ENCODE measurements around the gene EPHA4. TPM values are rescaled to one million over a fixed set of nuclear protein-coding genes. Genes with fewer than 3 reads are reported as not detected.
A peak's percentile ranks its signal among the peaks of the same experiment; 100 is the strongest.

EPHA4 gene
- total RNA-seq, 2 experiments from 2014 or later = 11.7 to 11.8 TPM

DNA sequence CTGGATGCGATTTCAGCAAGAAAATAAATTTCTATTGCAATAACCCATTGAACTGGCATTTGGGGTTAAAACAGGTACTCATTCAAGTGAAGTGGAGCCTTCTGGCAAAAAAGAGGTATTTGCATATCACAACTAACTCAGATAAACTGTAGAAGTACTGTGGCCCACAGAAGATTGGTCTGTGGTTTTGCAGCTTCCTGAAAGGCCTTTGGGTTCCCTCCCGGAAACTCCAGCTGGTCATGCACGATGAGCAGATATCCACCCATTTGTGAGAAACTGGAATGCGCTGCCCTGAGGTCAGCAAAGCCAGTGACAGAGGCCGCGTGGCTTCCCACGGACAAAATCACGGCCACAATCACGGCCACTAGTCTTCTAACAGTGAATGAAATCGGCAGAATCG is 106.3 kb downstream of the EPHA4 start:
- no peaks in the 10 kb centered on the region for H3K27me3 Mint-ChIP-seq
- H3K36me3 Mint-ChIP-seq (ENCODE audit: low read depth) = peaks cover 2% of the 10 kb centered on the region
- H3K9me3 Mint-ChIP-seq = no peaks in the 10 kb centered on the region
- DNase-seq = peak; percentile 18
- POLR2A ChIA-PET = interaction anchor here (1.3 kb wide), 1 partner anchor 52 kb away, joined by 4 read pairs; no protein-coding TSS in a partner anchor
- no peak overlapping the region for H3K27ac Mint-ChIP-seq
- H3K4me1 Mint-ChIP-seq = peaks cover 35% of the 10 kb centered on the region
- CTCF ChIA-PET = no interaction called here
- H3K4me3 Mint-ChIP-seq = no peak overlapping the region

DNA sequence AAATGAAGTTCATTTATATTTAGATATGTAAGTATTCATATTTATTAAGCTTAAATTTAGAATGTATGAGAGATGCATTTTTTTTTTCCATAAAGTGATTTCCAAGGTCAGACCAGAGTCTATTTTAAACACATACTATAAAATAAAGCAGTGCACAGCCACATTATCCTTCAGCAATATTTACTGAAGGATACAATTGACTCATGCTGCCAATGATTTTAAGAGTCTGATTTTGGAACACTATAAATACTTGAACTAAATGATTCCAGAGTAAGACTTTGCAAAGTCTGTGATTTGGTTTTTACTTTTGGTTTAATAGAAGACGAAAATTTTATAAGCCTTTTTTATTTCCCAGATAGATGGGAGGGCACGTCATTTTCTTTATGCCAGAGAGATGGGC is 107.1 kb downstream of the EPHA4 start:
- no peak overlapping the region for H3K27ac Mint-ChIP-seq
- H3K36me3 Mint-ChIP-seq (ENCODE audit: low read depth) = peaks cover 2% of the 10 kb centered on the region
- H3K4me3 Mint-ChIP-seq = no peak overlapping the region
- CTCF ChIA-PET = interaction anchor here (1.5 kb wide), 1 partner anchor 53 kb away, joined by 5 read pairs; no protein-coding TSS in a partner anchor
- peaks cover 35% of the 10 kb centered on the region for H3K4me1 Mint-ChIP-seq
- DNase-seq = no peak
- H3K27me3 Mint-ChIP-seq = peaks cover 3% of the 10 kb centered on the region
- POLR2A ChIA-PET = interaction anchor here (1.3 to 1.7 kb wide), 2 partner anchors 53 kb away, joined by 4 to 5 read pairs; no protein-coding TSS in a partner anchor
- no peaks in the 10 kb centered on the region for H3K9me3 Mint-ChIP-seq

DNA sequence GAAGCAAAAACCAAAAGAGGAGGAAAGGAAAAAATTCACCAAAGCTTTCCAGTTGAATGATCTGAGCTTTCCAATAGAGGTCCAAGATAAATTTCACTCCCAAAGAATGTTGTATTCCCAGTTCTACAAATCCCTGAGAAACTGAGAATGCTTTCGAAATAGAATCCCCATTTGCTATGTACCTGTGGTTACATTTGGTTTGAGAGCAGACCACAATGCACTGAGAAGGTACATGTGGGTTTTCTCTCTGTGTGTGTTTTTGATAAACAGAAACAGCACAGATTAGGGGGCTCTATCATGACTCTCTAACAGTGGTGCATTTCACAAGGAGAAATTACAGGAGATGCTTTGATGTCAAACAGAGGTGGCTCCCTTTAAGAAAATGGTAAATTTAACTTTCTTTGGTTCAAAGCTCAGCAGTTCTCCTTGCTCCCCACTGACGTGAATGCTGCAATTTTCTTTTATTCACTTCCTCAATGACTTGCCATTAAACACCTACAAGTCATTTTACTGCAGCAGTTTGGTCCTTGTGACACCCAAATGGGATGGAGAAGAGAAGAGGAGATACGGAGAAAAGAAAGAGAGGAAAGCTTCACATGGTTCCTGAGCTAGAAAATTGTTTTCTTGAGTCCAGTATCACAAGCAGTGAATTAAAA is 108.7 kb downstream of the EPHA4 start:
- Mint-ChIP-seq H3K4me1 (peaks cover 35% of the 10 kb centered on the region), H3K27me3 (peaks cover 3% of the 10 kb centered on the region), H3K4me3 (no peak overlapping the region), H3K27ac (no peak overlapping the region), H3K36me3 (ENCODE audit: low read depth) (peaks cover 2% of the 10 kb centered on the region), H3K9me3 (no peaks in the 10 kb centered on the region)
- CTCF ChIA-PET = no interaction called here
- no peak for DNase-seq
- POLR2A ChIA-PET = interaction anchor here (1.7 kb wide), 1 partner anchor 55 kb away, joined by 5 read pairs; no protein-coding TSS in a partner anchor

DNA sequence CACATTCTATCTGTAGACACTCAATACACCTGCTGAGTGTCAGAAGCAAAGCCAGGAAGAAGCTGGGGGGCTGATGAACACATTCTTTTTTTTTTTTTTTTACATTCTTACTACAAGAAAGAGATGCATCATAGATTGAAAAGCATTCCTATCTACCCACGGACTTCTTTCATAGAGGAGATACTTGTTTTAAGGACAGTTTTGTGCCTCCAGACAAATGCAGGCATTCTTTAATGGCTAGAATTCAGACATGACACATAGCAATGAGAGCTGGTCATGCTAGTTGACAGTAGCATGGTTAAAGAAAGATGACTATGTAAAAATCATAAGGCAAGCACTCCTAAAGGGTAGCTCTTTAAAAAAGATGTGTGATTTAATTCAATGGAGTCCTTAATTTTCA is 110.2 kb downstream of the EPHA4 start:
- CTCF ChIA-PET = no interaction called here
- Mint-ChIP-seq H3K4me1 (peaks cover 35% of the 10 kb centered on the region), H3K27me3 (peaks cover 3% of the 10 kb centered on the region), H3K27ac (no peak overlapping the region), H3K4me3 (no peak overlapping the region), H3K9me3 (no peaks in the 10 kb centered on the region), H3K36me3 (ENCODE audit: low read depth) (peaks cover 2% of the 10 kb centered on the region)
- no peak for DNase-seq
- POLR2A ChIA-PET = no interaction called here

DNA sequence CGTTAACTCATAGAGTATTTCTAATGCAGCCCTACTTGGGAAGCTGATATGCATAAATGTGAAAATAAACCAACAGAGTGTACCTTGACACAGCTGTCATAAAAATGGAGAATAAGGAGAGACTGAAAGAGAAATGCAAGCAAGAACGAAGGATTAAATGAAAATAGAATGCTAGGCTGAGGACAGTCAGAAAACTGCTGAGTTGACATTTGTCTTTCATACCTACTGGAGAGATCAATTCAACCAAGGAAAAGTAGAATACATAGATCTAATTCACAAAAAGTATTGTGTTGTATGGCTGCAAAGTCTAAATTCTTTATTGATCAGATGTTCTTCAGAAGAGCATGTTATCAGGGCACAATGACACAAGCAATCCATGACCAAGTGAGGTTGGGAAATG is 112.0 kb downstream of the EPHA4 start:
- peaks cover 5% of the 10 kb centered on the region for H3K36me3 Mint-ChIP-seq (ENCODE audit: low read depth)
- no peak for DNase-seq
- no peaks in the 10 kb centered on the region for H3K9me3 Mint-ChIP-seq
- no peak overlapping the region for H3K27ac Mint-ChIP-seq
- POLR2A ChIA-PET = no interaction called here
- H3K27me3 Mint-ChIP-seq = peaks cover 3% of the 10 kb centered on the region
- CTCF ChIA-PET = no interaction called here
- peaks cover 20% of the 10 kb centered on the region for H3K4me1 Mint-ChIP-seq
- H3K4me3 Mint-ChIP-seq = no peak overlapping the region

DNA sequence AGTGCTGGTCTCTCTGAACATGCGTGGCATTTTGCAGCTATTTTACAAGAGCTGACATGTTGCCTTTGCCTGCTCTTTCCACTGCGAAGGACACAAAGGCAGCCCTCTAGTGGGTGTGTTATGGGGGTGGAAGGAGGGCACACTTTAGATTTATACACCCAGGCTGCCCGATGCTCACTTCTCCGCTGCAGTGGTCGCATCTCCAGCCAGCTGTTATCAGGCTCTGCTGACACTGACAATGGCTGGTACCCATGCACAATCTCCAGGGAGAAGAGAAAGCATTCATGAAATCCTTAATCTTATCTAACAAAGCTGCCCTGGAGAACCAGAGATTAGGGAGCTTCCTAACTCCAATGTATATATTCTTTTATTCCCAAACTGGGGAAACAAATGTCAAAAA is 113.5 kb downstream of the EPHA4 start:
- no peak for DNase-seq
- H3K4me3 Mint-ChIP-seq = no peak overlapping the region
- ChIA-PET CTCF (no interaction called here), POLR2A (no interaction called here)
- no peaks in the 10 kb centered on the region for H3K9me3 Mint-ChIP-seq
- H3K4me1 Mint-ChIP-seq = peaks cover 9% of the 10 kb centered on the region
- H3K36me3 Mint-ChIP-seq (ENCODE audit: low read depth) = peaks cover 8% of the 10 kb centered on the region
- peaks cover 3% of the 10 kb centered on the region for H3K27me3 Mint-ChIP-seq
- no peak overlapping the region for H3K27ac Mint-ChIP-seq

DNA sequence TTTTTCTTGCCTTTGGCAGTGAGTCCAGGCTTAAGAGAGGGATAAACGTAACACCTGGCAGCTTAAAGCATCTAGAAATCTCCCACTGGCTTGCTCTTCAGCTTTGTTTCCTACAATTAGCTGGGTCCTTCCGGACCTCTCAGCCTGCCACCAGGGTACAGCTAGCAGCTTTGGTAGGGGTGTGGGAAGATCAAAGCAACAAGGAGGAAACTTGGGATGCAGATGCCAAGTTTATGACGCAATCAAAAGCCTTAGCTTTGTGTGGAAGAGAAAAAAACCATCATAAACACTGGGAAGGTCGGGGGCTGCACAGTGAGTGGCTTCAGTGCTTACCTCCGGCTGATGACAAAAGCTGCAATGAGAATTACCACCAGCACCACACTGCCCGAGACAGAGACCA is 116.9 kb downstream of the EPHA4 start:
- Mint-ChIP-seq H3K27ac (no peak overlapping the region), H3K36me3 (ENCODE audit: low read depth) (peaks cover 8% of the 10 kb centered on the region), H3K27me3 (peaks cover 3% of the 10 kb centered on the region), H3K4me1 (no peaks in the 10 kb centered on the region), H3K4me3 (no peak overlapping the region), H3K9me3 (no peaks in the 10 kb centered on the region)
- DNase-seq = no peak
- POLR2A ChIA-PET = interaction anchor here (0.7 kb wide), 1 partner anchor 63 kb away, joined by 3 read pairs; no protein-coding TSS in a partner anchor
- CTCF ChIA-PET = no interaction called here

DNA sequence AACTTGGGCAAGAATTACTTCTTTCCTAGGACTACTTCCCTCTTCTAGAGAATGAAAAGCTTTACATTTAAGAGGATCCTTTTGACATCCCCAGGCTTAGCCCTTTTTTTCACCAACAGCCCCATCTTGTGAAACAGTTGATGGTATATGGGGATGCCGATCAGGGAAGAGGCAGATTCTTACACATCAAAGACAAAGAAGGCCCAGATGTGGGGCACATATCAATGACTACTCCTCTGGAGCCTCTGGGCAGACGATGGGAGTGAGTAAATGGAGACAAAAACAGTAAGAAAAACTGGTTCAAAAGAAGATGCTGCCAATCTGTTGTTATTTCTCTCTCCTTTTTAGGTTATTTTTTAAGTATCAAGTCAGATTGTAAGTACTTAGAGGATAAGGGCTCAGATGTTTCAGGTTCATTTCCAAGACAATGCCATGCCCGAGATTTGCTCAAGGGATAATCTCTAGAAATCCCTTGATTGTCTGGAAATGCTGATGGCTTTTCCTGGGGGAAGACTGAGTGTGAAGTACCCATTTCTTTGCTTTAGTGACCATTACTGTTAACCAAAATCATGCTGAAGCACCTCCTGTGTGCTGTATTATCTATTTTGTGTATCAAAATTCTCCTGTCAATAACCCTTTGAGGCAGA is 117.5 kb downstream of the EPHA4 start:
- ChIA-PET CTCF (no interaction called here), POLR2A (interaction anchor here (0.7 kb wide), 1 partner anchor 63 kb away, joined by 3 read pairs; no protein-coding TSS in a partner anchor)
- Mint-ChIP-seq H3K27ac (peak overlapping the region; percentile 26), H3K4me3 (no peak overlapping the region), H3K9me3 (no peaks in the 10 kb centered on the region), H3K36me3 (ENCODE audit: low read depth) (peaks cover 8% of the 10 kb centered on the region), H3K4me1 (no peaks in the 10 kb centered on the region), H3K27me3 (no peaks in the 10 kb centered on the region)
- no peak for DNase-seq

DNA sequence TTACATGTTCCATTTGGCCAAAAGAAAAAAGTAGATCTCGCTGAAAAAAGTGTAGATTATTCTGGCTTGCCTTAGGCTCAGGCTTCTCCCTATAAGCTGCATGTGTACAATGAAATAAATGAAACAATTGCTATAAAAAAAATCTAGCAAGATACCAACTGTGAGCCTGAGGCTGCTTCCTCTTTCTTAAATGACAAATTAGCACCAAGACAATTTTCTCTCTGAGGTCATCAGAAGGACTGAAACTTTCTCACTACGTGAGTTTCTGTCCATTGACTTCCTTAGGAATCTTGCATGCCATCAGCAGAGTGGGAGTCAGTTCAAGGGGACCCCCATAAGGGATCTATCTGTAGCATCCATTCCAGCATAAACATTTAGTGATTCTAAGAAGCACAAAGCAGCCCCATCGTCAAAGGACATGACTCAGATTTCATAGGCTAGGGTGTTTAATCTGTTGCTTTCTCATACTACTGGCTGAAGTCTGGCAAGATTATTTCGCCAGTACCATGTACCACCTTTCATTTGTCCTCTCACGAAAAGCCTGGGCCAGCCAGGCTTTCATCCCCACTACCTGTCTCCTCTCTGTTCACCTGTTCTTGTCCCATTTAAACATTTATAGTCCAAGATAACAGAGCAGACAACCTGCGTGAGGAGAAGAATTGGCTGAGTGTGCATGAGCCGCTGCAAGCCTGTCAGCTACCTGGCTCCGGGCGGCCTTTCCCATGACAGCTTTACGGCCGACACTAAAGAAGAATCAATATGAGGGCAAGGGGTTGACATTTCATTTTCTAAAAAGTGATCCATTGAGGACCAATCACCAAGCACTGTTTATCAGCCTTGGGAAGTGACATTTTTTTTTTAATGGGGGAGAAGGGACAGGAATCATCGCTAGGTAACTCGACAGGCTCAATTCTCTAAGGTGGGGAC is 120.0 kb downstream of the EPHA4 start:
- CTCF ChIA-PET = no interaction called here
- no peaks in the 10 kb centered on the region for H3K27me3 Mint-ChIP-seq
- no peaks in the 10 kb centered on the region for H3K4me1 Mint-ChIP-seq
- POLR2A ChIA-PET = no interaction called here
- peaks cover 8% of the 10 kb centered on the region for H3K36me3 Mint-ChIP-seq (ENCODE audit: low read depth)
- H3K27ac Mint-ChIP-seq = no peak overlapping the region
- H3K9me3 Mint-ChIP-seq = no peaks in the 10 kb centered on the region
- no peak overlapping the region for H3K4me3 Mint-ChIP-seq
- no peak for DNase-seq

DNA sequence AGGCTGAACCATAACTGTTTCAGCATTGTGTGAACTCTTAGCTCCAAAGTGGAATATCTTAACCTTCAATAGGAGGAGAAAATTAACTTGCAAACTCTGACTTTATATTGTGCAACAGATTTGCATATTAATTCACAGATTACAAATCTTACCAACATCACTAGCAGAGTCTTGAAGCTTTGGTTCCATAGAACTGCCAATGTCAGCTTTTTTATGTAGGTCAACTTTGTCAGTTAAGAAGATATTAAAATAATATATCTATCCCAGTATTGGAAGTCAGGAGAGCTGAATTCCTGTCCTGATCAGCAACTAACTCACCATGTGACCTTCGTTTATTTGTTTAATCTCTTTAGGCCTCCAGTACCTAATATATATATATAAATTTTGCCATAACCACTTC is 121.8 kb downstream of the EPHA4 start:
- H3K36me3 Mint-ChIP-seq (ENCODE audit: low read depth) = peaks cover 5% of the 10 kb centered on the region
- no peak overlapping the region for H3K4me3 Mint-ChIP-seq
- POLR2A ChIA-PET = no interaction called here
- no peaks in the 10 kb centered on the region for H3K4me1 Mint-ChIP-seq
- no peaks in the 10 kb centered on the region for H3K9me3 Mint-ChIP-seq
- no peak for DNase-seq
- H3K27me3 Mint-ChIP-seq = no peaks in the 10 kb centered on the region
- no peak overlapping the region for H3K27ac Mint-ChIP-seq
- CTCF ChIA-PET = no interaction called here

DNA sequence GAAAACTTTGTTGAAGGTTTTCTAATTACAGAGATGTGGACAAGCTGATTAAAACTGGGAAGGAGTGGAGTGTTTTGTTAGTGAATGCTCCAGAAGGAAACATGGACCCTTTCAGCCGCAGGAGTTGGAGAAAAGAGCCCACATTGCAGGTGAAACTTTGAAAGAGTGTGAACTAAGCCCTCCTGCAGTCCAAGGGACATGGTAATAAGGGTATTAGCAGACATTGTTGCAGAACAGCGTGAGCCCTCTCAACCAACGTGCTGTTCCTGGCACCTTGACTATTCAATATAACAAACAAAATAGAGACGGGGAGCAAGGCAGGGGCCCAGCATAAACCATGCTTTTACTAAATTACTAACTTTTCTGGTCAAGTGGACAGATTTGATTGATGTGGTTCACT is 122.7 kb downstream of the EPHA4 start:
- no peaks in the 10 kb centered on the region for H3K4me1 Mint-ChIP-seq
- no peaks in the 10 kb centered on the region for H3K9me3 Mint-ChIP-seq
- POLR2A ChIA-PET = no interaction called here
- H3K27ac Mint-ChIP-seq = no peak overlapping the region
- peaks cover under 1% of the 10 kb centered on the region for H3K36me3 Mint-ChIP-seq (ENCODE audit: low read depth)
- DNase-seq = no peak
- H3K4me3 Mint-ChIP-seq = no peak overlapping the region
- CTCF ChIA-PET = no interaction called here
- H3K27me3 Mint-ChIP-seq = no peaks in the 10 kb centered on the region

DNA sequence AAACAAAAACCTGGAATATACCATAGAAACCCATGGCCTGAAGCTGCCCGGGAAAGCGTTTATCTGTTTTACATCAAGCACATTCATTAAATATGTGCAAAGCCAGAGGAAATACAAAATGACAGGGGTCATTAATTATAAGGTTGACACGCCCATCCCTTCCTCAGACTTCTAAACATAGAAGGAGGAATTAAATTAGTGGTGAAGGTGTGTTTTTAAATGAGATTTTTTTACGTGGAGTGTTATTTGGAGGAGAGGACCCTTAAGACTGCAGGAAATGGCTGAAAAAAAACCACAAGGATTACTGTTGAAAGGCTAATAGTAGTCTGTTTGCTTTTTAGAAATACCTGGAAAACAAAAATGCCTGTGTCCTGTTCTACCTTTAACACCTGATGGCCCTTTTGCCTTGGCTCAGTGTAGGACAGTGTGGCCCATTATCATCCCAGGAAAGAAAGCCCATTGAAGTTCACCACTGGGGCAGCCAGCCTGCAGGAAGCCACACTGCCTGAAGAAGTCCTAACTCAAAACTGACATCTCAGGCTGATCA is 123.2 kb downstream of the EPHA4 start:
- ChIA-PET CTCF (no interaction called here), POLR2A (no interaction called here)
- Mint-ChIP-seq H3K4me1 (peaks cover 4% of the 10 kb centered on the region), H3K36me3 (ENCODE audit: low read depth) (no peaks in the 10 kb centered on the region), H3K27me3 (no peaks in the 10 kb centered on the region), H3K4me3 (no peak overlapping the region), H3K9me3 (no peaks in the 10 kb centered on the region), H3K27ac (no peak overlapping the region)
- DNase-seq = no peak

Measured in activated CD4-positive, alpha-beta memory T cell treated with anti-CD3 and anti-CD28 coated beads, Interleukin-2, amount 10 ng/mL, durations not matched to agents 7 days and 5 days (primary cell).